Gastrocnemius medialis (tissue), 4 donors: ENCODE measurements around the gene CCL22.

Experiments
- CTCF ChIP-seq, 5 experiments: fragments of 450-650 bp in 3 of 5; fragments of 200-600 bp in 2 of 5; sonication (generic) in 2 of 5; IDR thresholded peaks in 4 of 5; conservative IDR thresholded peaks in 1 of 5; 1 replicate in 4 of 5; 2 replicates in 1 of 5; pipeline ENCODE4 v1.5.1; 2016 to 2019; ENCODE audit warnings: antibody characterized with exemption in 5 of 5, mild to moderate bottlenecking in 3 of 5, moderate library complexity in 3 of 5
- POLR2A ChIP-seq, 2 donors: fragments of 450-650 bp; IDR thresholded peaks; one replicate each; pipeline ENCODE4 v1.6.1; 2017; ENCODE audit warnings: antibody characterized with exemption in 2 of 2, mild to moderate bottlenecking in 2 of 2, moderate library complexity in 2 of 2

DNA sequence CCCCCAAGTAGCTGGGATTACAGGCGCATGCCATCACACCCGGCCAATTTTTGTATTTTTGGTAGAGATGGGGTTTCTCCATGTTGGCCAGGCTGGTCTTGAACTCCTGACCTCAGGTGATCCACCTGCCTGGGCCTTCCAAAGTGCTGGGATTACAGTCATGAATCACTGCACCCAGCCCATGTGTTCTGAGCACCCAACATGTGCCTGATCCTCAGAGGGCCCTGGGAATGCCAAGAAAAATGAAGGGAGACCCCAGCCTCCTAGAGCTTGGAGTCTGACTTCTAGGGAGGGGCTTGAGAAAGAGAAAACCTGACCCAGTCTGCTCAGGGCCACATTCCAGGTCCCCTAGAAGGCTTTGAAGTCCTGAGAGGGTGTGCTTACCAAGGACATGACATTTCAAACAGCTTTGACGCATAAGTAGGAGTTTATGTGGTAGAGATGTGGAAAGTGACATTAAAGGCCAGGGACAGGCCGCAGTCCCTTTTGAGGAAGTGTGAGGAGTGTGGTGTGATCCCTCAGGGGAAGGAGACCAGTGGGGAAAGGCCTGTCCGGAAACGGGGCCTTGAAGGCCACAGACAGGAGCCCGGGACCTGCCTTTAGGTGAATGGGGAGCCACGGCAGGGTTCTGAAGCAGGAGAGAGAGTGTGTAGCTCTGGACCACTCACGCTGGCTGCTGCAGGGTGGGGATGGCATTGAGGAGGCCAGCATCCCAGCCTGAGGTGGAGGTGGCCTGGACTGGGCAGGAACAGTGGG, 1.1 kb upstream of the CCL22 start:
- TF ChIP-seq CTCF (IDR thresholded peaks at IDR 0.05 in 4 of 5, conservative IDR thresholded peaks at IDR 0.05 in 1 of 5) = no peak
- TF ChIP-seq POLR2A (IDR thresholded peaks at IDR 0.05) = no peak
